ENCODE measurements around the gene ZNF687.

DNA sequence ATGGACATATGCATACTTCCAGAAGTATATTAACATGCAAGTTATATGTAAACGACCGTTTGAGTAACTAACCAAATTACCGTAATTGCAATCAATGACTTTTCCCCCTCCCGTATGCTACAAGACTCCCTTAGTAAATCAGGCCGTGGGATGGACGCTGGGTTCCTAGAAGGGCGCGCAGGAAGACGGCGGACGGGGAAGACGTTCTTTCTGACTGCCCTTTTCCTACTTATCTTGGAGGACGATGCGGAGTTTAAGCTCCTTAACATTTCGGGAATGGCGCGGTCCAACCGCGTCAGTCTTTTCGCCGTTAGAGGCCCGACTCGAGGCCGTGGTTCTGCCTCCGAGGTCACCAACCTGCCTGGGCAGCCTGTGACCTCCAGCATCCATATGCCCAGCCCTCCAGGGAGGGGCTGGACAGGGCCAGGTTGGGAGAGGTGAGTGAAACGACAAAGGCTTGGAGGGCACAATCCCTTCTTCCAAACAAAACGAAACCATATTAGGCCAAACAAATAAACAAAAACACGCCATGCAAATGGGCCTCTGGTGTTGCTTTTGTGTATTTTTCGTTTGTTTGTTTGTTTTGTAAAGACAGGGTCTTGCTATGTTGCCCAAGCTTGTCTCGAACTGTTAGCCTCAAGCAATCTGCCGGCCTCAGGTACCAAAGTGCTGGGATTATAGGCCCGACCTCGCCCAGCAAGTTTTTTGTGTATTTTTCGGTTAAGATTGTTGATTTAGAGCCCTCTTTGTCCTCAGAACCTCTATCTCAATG is 46.0 kb downstream of the ZNF687 start:
- no peak for TF ChIP-seq CTCF (conservative IDR thresholded peaks at IDR 0.05)
- peak; percentile 9; the same call in 1 of the 2 replicates for TF ChIP-seq ZFX (IDR thresholded peaks at IDR 0.05)

All from C4-2B (cell line).